Liver (tissue), 3 donors: ENCODE results near the gene ATAD1.

ENCODE experiments used
- CTCF ChIP-seq: fragments of 150-350 bp; IDR thresholded peaks from 2 replicates; pipeline ENCODE4 v1.5.1; 2017; ENCODE audit warnings: improper control_type of control experiment, low read depth, low read length; ENCODE audit not compliant: missing input control
- RAD21 ChIP-seq, 2 donors: IDR thresholded peaks; 2 replicates each; pipeline ENCODE4 v1.6.1; 2016; ENCODE audit warnings: antibody characterized with exemption in 2 of 2, mild to moderate bottlenecking in 2 of 2
- ZBTB33 ChIP-seq: IDR thresholded peaks from 2 replicates; pipeline ENCODE4 v1.6.1; 2016; ENCODE audit warnings: antibody characterized with exemption
- donor health status: healthy.
- donor health status: healthy.

GRCh38 chr10:87860816-87861403 lies 42.9 kb upstream of the ATAD1 start:
- TF ChIP-seq CTCF (no peak), RAD21 (IDR thresholded peaks at IDR 0.05) (no peak), ZBTB33 (no peak)
